Measurements from ENCODE around the gene SYT13. TPM values are rescaled to one million over a fixed set of nuclear protein-coding genes. Genes with fewer than 3 reads are reported as not detected.
"Not testable (repeated sequence)": the region's sequence is repeated elsewhere in the genome, so short reads cannot be mapped to it uniquely, and the experiment has no call there.

Gene SYT13
- total RNA-seq, 4 donors from 2014 or later, result not detected

DNA sequence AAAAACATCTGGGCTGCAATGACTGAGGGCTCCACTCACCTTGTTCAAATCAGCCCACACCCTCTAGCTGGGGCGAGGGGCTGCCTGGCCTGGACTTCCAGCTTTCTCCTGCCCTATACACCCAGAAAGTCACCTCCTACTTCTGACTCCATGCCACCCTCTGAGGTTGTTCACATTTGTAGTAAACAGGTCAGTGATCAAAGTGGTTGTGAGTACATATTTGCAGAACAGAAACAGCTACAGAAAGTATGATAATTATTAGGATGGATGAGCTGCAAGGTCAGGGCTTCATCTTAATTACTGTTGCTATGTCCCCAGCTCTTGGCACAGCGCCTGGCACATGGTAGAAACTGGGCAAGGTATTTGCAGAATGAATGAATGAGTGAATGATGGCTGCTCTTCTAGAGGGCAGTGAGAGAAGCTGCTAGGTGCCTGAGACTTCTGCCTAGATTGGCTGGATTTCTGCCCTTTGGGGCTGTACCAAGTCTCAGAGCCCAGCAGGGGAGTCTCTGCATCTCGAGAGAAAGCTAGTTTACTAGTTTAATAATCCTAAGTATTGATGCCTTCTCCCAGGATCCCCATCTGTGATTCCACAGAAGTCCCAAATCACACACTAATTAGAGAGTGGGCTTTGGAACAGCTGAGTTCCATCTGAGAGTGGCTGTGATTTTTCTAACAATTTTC, 36.0 kb downstream of the SYT13 start:
- no peak for TF ChIP-seq CTCF (IDR thresholded peaks at IDR 0.05)
- ATAC-seq (ENCODE audit: low FRiP score), result no peak
- DNase-seq (ENCODE audit: low spot score), result no peak

DNA sequence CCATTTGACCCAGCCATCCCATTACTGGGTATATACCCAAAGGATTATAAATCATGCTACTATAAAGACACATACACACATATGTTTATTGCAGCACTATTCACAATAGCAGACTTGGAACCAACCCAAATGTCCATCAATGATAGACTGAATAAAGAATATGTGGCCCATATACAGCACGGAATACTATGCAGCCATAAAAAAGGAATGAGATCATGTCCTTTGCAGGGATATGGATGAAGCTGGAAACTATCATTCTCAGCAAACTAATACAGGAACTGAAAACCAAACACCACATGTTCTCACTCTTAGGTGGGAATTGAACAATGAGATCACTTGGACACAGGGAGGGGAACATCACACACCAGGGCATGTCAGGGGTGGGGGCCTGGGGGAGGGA, 36.8 kb downstream of the SYT13 start:
- ATAC-seq (ENCODE audit: low FRiP score); DNase-seq (ENCODE audit: low spot score): not testable (repeated sequence)

GRCh38 chr11:45248501-45249011, 37.6 kb downstream of the SYT13 start:
- no peak for TF ChIP-seq CTCF (IDR thresholded peaks at IDR 0.05)
- DNase-seq (ENCODE audit: low spot score), result no peak
- ATAC-seq (ENCODE audit: low FRiP score), result no peak

DNA sequence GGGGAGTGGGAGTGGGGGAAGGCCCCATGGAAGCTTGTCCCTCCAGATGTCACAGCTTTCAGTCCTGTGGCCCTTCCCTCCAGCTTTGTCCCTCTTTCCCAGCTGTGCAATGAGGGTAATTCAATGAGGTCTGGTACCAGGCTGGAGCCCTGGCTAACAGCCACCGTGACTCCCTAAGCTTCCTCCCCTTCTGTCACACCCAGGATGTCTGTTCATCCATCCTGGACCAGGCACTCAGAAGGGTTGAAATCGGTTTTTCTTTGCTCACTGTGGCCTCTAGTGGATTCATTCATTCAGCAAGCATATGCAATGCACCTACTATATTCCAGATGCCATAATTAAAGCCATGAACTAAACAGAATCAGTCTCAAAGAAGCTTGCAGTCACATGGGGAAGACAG, 38.7 kb downstream of the SYT13 start:
- DNase-seq (ENCODE audit: low spot score) (no peak), ATAC-seq (ENCODE audit: low FRiP score) (peak; percentile 48)
- TF ChIP-seq CTCF (IDR thresholded peaks at IDR 0.05), result no peak

DNA sequence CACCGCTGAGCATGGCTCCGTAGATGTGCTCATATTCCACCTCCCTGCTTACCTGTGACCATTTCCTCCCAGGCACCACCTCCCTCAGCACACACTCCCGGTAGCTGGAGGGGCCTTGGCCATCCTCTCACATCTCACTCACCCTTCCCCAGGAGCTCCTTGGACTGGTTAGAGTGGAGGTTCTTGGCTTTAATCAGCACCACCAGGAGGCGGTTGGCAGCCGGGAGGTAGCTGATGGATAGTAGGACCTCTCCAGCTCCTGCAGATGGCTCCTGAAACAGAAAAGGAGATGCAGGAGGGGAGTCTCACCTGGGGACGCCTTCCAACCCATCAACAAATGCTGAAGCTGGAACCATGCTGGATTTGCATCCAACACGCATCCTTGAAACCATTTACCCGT, 39.9 kb downstream of the SYT13 start:
- no peak for ATAC-seq (ENCODE audit: low FRiP score)
- no peak for TF ChIP-seq CTCF (IDR thresholded peaks at IDR 0.05)
- DNase-seq (ENCODE audit: low spot score), result no peak

- DNase-seq (ENCODE audit: low spot score) (no peak), ATAC-seq (ENCODE audit: low FRiP score) (no peak)
- TF ChIP-seq CTCF (IDR thresholded peaks at IDR 0.05), result no peak
Measured at GRCh38 chr11:45245218-45246045, 40.7 kb downstream of the SYT13 start.

DNA sequence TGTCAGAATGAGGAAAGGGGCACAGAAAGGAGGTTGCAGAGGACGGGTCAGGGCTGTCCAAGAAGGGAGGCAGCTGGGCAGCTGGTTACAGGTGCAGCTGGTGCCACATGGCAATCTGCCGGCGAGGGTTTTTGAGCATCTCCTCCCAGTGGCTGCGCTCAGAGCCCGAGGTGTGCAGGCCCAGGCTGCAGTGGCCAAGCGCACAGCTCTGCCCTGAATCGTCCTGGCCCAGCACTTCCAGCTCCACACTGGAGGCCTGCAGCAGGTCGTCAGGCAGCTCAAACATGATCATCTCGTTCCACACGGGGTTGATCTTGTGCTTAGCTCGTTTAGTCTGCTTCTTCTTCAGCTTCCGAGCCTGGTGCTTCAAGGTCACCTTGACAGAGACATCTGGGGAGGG, 42.2 kb downstream of the SYT13 start:
- ATAC-seq (ENCODE audit: low FRiP score) (no peak), DNase-seq (ENCODE audit: low spot score) (no peak)
- TF ChIP-seq CTCF (IDR thresholded peaks at IDR 0.05), result no peak

All from omental fat pad (tissue), 4 donors.